ENCODE data around the gene GPAT2. TPM values are rescaled to one million over a fixed set of nuclear protein-coding genes. Genes with fewer than 3 reads are reported as not detected.
"Not testable (repeated sequence)": the region's sequence is repeated elsewhere in the genome, so short reads cannot be mapped to it uniquely, and the experiment has no call there.

The GPAT2 gene
- total and polyA plus RNA-seq, 5 experiments from 2014 or later = 1.1 to 11.7 (median 8.8) TPM

DNA sequence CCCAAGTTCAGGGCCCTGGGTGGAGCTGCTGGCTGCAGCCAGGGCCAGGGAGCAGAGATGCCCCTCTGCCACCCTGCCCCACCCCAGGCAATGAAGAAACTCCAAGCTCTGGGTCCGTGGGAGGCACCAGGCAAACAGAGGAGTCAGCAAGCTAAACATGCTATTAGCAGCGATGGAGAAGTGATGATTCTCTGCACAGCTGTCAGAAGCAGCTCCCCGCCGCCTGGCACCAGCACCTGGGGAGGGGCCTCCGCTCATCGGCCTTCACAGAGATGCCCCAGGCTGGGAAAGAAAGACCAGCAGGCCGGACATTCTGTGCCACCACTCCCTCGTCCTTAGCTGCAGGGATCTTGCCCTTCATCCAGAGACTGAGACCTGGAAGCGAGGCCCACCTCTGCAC is 27.2 kb upstream of the GPAT2 start:
- DNase-seq, H3K36me3 Mint-ChIP-seq, ATAC-seq, H3K9me3 Mint-ChIP-seq, H3K27me3 Mint-ChIP-seq, H3K27ac Mint-ChIP-seq, H3K4me3 Mint-ChIP-seq, H3K4me1 Mint-ChIP-seq: not testable (repeated sequence)
- POLR2A ChIA-PET = interaction anchor here (0.6 kb wide), 1 partner anchor 1604 kb away, joined by 3 read pairs; no protein-coding TSS in a partner anchor

DNA sequence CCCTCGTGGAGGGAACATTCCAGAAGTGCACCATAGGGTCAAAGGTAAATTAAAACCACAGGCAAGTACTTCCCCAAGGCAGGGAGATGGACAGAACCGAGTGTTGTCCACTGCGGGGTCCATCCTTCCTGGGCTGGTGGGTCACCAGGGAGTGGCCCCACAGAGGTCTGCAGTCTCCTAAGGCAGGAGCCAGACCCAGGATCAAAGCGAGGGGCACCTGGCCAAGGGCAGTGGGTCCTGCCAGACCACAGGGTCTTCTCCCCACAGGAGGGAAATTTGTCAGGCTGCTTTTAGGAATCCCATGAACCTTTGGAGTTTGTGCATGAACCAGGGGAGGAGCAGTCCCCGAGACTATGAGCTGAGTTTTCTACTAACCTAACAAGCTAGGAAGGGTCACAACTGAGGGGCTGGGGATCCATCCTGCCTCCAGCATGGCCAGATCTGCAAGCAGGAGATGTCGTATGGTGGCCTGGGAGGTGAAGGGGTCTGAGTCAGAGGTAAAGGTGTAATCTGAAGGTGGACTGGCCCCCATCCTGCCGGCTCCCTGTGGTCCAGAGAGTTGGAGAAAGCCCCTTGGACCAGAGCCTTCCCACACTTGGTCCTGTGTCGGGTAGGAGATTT is 26.6 kb upstream of the GPAT2 start:
- ATAC-seq, DNase-seq, H3K9me3 Mint-ChIP-seq, H3K27me3 Mint-ChIP-seq, H3K4me3 Mint-ChIP-seq, H3K4me1 Mint-ChIP-seq, H3K36me3 Mint-ChIP-seq: not testable (repeated sequence)
- POLR2A ChIA-PET = interaction anchor here (0.6 kb wide), 1 partner anchor 1605 kb away, joined by 3 read pairs; no protein-coding TSS in a partner anchor
- peak overlapping the region in 1 of 10 donors; percentile 42 for H3K27ac Mint-ChIP-seq

- H3K27me3 Mint-ChIP-seq, ATAC-seq, POLR2A ChIA-PET, DNase-seq, H3K36me3 Mint-ChIP-seq, H3K4me1 Mint-ChIP-seq, H3K4me3 Mint-ChIP-seq, H3K9me3 Mint-ChIP-seq, H3K27ac Mint-ChIP-seq: not testable (repeated sequence)
Measured at GRCh38 chr2:96060325-96060724, 25.6 kb upstream of the GPAT2 start.

DNA sequence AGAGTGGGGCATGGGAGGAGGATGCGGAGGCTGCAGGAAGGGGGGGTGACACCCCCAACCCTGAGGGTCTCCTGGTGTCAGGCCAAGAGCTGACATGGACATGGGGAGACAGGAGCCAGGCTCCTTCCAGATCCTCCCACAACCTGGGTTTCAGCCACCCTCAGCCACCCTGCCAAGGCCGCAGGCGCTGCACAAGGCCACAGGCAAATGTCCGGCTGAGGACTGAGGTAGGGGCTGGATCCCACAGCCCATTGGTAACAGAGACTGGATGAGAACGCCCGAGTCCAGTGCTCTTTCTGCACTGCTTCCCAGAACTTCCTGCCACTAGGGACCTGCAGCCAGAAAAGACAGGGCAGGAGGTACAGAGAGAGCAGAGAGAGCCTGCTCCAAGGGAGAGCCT is 24.7 kb upstream of the GPAT2 start:
- POLR2A ChIA-PET, H3K27ac Mint-ChIP-seq, DNase-seq, H3K4me3 Mint-ChIP-seq, H3K9me3 Mint-ChIP-seq, ATAC-seq, H3K4me1 Mint-ChIP-seq, H3K27me3 Mint-ChIP-seq, H3K36me3 Mint-ChIP-seq: not testable (repeated sequence)

GRCh38 chr2:96055830-96056229 is 21.1 kb upstream of the GPAT2 start:
- ATAC-seq, DNase-seq, H3K4me3 Mint-ChIP-seq, H3K4me1 Mint-ChIP-seq, H3K9me3 Mint-ChIP-seq, H3K36me3 Mint-ChIP-seq, POLR2A ChIA-PET, H3K27me3 Mint-ChIP-seq, H3K27ac Mint-ChIP-seq: not testable (repeated sequence)

DNA sequence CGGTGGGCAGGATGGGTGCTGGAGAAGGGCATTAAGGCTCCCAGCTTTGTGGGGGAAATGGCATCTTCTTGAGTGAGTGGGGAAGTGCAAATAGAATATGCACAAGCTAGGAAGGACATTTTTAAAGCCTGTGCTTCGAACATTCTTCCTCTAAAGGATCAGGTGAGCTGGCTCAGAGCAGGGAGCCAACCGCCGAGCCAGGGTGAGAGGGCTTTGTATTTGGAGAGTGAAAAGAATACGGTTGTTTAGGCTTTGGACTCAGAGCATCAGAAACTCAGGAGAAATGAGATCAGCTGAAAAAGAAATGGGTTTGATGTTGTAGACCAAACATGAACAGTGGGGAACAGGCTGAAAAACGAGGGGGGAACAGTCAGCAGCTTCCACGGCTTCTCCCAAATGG is 19.8 kb upstream of the GPAT2 start:
- H3K27ac Mint-ChIP-seq, ATAC-seq: not testable (repeated sequence)

DNA sequence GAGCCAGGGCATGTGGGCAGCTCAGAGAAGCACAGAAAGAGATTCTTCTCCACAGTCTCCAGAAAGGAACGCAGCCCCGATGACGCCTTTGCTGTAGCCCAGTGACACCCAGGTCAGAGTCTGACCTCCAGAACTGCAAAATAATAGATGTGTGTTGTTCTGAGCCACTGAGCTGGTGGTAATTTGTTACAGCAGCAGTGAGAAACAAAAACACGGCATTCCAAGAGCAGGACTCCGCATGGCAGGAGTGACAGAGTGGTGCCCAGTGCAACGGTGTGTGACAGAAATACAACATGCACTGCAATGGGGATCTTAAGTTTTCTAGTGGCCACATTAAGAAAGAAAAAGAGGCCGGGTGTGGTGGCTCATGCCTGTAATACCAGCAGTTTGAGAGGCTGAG is 18.7 kb upstream of the GPAT2 start:
- H3K36me3 Mint-ChIP-seq, H3K4me3 Mint-ChIP-seq, POLR2A ChIA-PET, H3K27ac Mint-ChIP-seq, H3K4me1 Mint-ChIP-seq, H3K27me3 Mint-ChIP-seq, DNase-seq, ATAC-seq, H3K9me3 Mint-ChIP-seq: not testable (repeated sequence)

More for the DNA sequence above, 19.8 kb upstream of the GPAT2 start:
- H3K27me3 Mint-ChIP-seq, H3K4me3 Mint-ChIP-seq, H3K9me3 Mint-ChIP-seq, DNase-seq, H3K4me1 Mint-ChIP-seq, POLR2A ChIA-PET, H3K36me3 Mint-ChIP-seq: not testable (repeated sequence)

- DNase-seq, POLR2A ChIA-PET, H3K27ac Mint-ChIP-seq, H3K27me3 Mint-ChIP-seq, H3K4me3 Mint-ChIP-seq, H3K36me3 Mint-ChIP-seq, H3K4me1 Mint-ChIP-seq, H3K9me3 Mint-ChIP-seq, ATAC-seq: not testable (repeated sequence)
Measured at GRCh38 chr2:96052632-96053031, 17.9 kb upstream of the GPAT2 start.

GRCh38 chr2:96049917-96050262 is 15.2 kb upstream of the GPAT2 start:
- H3K4me1 Mint-ChIP-seq, POLR2A ChIA-PET, DNase-seq, H3K27ac Mint-ChIP-seq, H3K27me3 Mint-ChIP-seq, ATAC-seq, H3K36me3 Mint-ChIP-seq, H3K4me3 Mint-ChIP-seq, H3K9me3 Mint-ChIP-seq: not testable (repeated sequence)

- H3K27ac Mint-ChIP-seq, H3K9me3 Mint-ChIP-seq, H3K4me3 Mint-ChIP-seq, H3K27me3 Mint-ChIP-seq, ATAC-seq, DNase-seq, H3K36me3 Mint-ChIP-seq, H3K4me1 Mint-ChIP-seq, POLR2A ChIA-PET: not testable (repeated sequence)
Measured at GRCh38 chr2:96049049-96049916, 14.6 kb upstream of the GPAT2 start.

DNA sequence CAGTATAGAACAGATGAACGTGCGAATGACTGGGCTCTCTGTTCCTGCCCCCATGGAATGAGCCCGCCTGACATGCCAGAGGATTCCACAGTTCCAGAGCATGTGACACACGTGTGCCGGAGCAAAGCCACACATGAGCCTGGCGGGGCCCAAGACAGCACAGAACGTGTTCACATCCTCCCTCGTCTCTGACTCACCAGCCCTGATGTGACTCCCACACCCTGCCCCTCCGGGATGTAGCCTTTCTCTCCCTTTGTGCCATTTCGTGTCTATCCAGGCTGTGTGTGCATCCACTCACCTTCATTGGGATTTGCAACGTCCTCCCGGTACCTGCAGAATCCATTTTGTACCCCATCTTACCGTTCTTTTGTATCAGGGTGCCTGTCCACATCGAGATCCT is 838 bp upstream of the GPAT2 start:
- ATAC-seq, H3K9me3 Mint-ChIP-seq: not testable (repeated sequence)

DNA sequence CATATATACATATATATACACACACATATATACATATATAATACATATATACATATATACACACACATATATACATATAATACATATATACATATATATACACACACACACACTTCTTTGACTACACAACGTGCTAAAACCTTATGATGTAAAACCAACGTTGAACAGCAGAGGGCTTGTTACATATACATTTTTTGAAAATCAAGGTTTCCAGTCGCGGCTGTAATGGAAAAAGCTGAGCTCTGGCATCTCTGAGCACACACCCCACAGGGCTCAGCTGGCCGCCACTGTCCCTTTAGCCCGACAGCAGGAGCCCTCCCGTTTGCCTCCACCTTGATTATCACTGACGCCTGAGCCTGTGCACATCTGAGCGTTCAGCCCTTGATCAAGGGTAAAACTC is 719 bp downstream of the GPAT2 start:
- H3K9me3 Mint-ChIP-seq, H3K4me3 Mint-ChIP-seq, H3K27me3 Mint-ChIP-seq, H3K27ac Mint-ChIP-seq, H3K36me3 Mint-ChIP-seq, H3K4me1 Mint-ChIP-seq, DNase-seq, POLR2A ChIA-PET: not testable (repeated sequence)
- ATAC-seq = peak; percentile 38

More for the DNA sequence above, 838 bp upstream of the GPAT2 start:
- H3K36me3 Mint-ChIP-seq, H3K27me3 Mint-ChIP-seq, POLR2A ChIA-PET, H3K4me3 Mint-ChIP-seq, H3K27ac Mint-ChIP-seq, DNase-seq, H3K4me1 Mint-ChIP-seq: not testable (repeated sequence)

DNA sequence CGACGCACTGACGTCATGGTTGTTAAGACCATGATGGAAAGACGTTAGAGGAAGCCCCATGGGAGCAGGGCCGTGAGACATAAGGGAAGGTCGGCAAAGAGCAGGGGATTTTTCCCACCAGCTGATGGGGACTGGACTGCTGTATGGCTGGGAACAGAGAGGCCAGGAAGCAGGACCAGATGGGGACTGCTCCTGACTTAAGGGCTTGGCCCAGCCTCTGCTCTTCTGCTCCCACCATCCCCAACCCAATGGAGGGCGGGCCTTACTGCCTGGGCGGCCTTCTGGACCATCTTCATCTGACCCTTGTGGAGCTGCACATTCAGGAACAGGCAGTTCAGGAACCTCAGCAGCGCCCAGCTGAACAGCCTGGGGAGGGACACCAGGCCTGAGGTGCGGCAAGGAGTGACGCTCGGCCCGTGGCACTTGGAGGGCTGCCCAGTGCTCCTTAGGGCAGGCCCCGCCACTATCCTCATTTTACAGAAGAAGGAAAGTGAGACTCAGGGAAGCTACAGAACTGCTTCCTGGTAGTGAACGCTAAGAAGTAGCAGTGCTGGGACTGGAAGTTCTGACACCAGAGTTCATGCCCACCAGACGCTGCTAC is 6.9 kb downstream of the GPAT2 start:
- H3K36me3 Mint-ChIP-seq, H3K4me3 Mint-ChIP-seq, DNase-seq, ATAC-seq, H3K9me3 Mint-ChIP-seq, POLR2A ChIA-PET, H3K27ac Mint-ChIP-seq, H3K4me1 Mint-ChIP-seq, H3K27me3 Mint-ChIP-seq: not testable (repeated sequence)

Measured in naive thymus-derived CD8-positive, alpha-beta T cell (primary cell).